Measurements from ENCODE around the gene GPR3. TPM values are rescaled to one million over a fixed set of nuclear protein-coding genes. Genes with fewer than 3 reads are reported as not detected.

The GPR3 gene
- total and polyA plus RNA-seq, 2 of the 13 experiments (the other 11 are each of a cell fraction or from before 2014, with no cell fraction given) = 1.00 to 2.6 TPM

GRCh38 chr1:27366411-27367159 is 25.8 kb upstream of the GPR3 start, which contains the start of gene MAP3K6 (continued):
- no peak for TF ChIP-seq FLYWCH1 (CRISPR knock-in tag; IDR thresholded peaks at IDR 0.05)
- no peak for TF ChIP-seq ZNF382 (CRISPR knock-in tag; IDR thresholded peaks at IDR 0.05; ENCODE audit: borderline replicate concordance)
- no peak for TF ChIP-seq NR2F2 (IDR thresholded peaks at IDR 0.05; ENCODE audit: borderline replicate concordance, low read depth)
- TF ChIP-seq SP4 (CRISPR knock-in tag; IDR thresholded peaks at IDR 0.05) = no peak
- TF ChIP-seq ZNF800 (CRISPR knock-in tag; IDR thresholded peaks at IDR 0.05) = peak; percentile 46; the same call in 1 of the 2 replicates
- no peak for TF ChIP-seq CCDC6 (CRISPR knock-in tag; IDR thresholded peaks at IDR 0.05)
- TF ChIP-seq ZMYM2 (CRISPR knock-in tag; IDR thresholded peaks at IDR 0.05) = no peak
- TF ChIP-seq ARID5B (CRISPR knock-in tag; IDR thresholded peaks at IDR 0.05) = no peak
- no peak for TF ChIP-seq E2F1 (CRISPR knock-in tag; IDR thresholded peaks at IDR 0.05)
- no peak for TF ChIP-seq MED8 (CRISPR knock-in tag; IDR thresholded peaks at IDR 0.05; ENCODE audit: insufficient replicate concordance)
- peak; percentile 49; the same call in 1 of the 2 replicates for TF ChIP-seq RAD21 (CRISPR knock-in tag; IDR thresholded peaks at IDR 0.05)
- 0 out of 2 replicates have a peak, but pooled peaks have one; percentile 37 for TF ChIP-seq HNRNPL (IDR thresholded peaks at IDR 0.05; ENCODE audit: low read depth, low read length)
- no peak for TF ChIP-seq POLR2AphosphoS2 (IDR thresholded peaks at IDR 0.05; ENCODE audit: low read depth, low read length)
- TF ChIP-seq DNMT3B (CRISPR knock-in tag; conservative IDR thresholded peaks at IDR 0.05) = no peak
- TF ChIP-seq ZNF577 (CRISPR knock-in tag; IDR thresholded peaks at IDR 0.05; ENCODE audit: borderline replicate concordance, low read depth) = no peak
- no peak; the same call in 1 of the 2 replicates for TF ChIP-seq STAT6 (CRISPR knock-in tag; IDR thresholded peaks at IDR 0.05; ENCODE audit: borderline replicate concordance)
